HFF-Myc (cell line): ENCODE results near the gene CENATAC.

Experiments
- DNase-seq: peaks from one replicate; pipeline ENCODE4 v3.0.0-alpha.2; 2011; ENCODE audit warnings: low read depth; ENCODE audit errors: extremely low read depth
- H3K4me3 ChIP-seq: replicated peaks from 2 replicates; pipeline ENCODE4 v1.5.1; 2011; ENCODE audit warnings: low read depth, mild to moderate bottlenecking, control low read depth, low read length
- TF ChIP-seq, protein P1 (sequence below): IDR thresholded peaks from 2 replicates; pipeline ENCODE4 v1.5.1; 2012; ENCODE audit warnings: mild to moderate bottlenecking, low read depth, low read length, control low read depth; ENCODE audit errors: missing control alignments

The CENATAC gene

DNA sequence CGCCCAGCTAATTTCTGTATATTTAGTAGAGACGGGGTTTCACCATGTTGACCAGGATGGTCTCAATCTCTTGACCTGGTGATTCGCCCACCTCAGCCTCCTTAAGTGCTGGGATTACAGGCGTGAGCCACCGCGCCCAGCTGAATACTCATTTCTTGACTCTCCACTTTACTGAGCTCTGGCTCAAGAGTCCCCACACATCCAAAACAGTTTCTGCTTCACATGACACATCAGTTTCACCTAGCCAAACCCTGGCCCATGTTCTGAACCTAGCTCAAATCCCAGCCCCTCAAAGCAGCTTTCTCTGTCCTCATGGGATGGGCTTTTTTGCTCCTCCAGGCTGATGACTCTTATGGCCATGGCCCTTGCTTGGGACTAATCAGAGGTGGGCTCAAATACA lies 49.3 kb downstream of the CENATAC start:
- no peak overlapping the region for H3K4me3 ChIP-seq
- no peak for DNase-seq
- TF ChIP-seq, protein P1, sequence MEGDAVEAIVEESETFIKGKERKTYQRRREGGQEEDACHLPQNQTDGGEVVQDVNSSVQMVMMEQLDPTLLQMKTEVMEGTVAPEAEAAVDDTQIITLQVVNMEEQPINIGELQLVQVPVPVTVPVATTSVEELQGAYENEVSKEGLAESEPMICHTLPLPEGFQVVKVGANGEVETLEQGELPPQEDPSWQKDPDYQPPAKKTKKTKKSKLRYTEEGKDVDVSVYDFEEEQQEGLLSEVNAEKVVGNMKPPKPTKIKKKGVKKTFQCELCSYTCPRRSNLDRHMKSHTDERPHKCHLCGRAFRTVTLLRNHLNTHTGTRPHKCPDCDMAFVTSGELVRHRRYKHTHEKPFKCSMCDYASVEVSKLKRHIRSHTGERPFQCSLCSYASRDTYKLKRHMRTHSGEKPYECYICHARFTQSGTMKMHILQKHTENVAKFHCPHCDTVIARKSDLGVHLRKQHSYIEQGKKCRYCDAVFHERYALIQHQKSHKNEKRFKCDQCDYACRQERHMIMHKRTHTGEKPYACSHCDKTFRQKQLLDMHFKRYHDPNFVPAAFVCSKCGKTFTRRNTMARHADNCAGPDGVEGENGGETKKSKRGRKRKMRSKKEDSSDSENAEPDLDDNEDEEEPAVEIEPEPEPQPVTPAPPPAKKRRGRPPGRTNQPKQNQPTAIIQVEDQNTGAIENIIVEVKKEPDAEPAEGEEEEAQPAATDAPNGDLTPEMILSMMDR = no peak

- no peak overlapping the region for H3K4me3 ChIP-seq
- TF ChIP-seq, protein P1 = no peak
- DNase-seq = no peak
Observed at GRCh38 chr11:119048644-119049043, 50.7 kb downstream of the CENATAC start.

- H3K4me3 ChIP-seq = no peak overlapping the region
- TF ChIP-seq, protein P1 = no peak
- no peak for DNase-seq
Observed at GRCh38 chr11:119049081-119049480, 51.1 kb downstream of the CENATAC start.

DNA sequence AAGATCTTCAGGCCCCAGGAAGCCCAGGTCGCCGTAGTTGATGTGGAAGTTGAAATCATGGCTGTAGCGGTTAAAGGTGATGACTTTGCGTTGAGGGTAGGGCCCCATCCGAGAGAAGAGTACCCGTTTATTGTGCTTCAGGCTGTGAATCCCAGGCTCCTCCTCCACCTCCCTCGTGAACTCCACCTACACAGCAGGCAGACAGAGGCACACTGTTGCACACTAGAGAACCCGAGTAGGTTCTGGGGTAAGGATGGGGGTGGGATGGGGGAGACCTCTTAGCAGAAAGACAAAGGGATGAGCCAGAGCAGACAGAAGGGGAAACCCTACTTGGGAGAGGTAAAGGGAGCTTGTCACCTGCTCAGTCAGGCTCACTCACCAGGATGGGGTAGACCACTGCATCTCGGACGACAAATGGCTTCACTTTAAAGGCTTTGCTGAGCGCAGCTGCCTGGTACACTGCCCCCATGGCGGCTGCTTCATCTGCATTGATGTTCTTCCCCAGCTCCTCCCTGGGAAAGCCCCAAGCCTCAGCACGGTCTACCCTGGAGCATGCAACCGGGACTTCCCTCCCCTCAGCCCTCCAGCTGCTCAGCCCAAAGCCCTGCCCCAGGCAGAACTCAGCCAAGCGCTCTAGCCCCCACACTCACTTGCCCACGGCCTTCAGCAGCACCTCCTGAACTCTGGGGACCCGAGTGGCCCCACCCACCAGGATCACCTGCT lies 53.7 kb downstream of the CENATAC start:
- no peak overlapping the region for H3K4me3 ChIP-seq
- DNase-seq = no peak
- TF ChIP-seq, protein P1 = no peak

DNA sequence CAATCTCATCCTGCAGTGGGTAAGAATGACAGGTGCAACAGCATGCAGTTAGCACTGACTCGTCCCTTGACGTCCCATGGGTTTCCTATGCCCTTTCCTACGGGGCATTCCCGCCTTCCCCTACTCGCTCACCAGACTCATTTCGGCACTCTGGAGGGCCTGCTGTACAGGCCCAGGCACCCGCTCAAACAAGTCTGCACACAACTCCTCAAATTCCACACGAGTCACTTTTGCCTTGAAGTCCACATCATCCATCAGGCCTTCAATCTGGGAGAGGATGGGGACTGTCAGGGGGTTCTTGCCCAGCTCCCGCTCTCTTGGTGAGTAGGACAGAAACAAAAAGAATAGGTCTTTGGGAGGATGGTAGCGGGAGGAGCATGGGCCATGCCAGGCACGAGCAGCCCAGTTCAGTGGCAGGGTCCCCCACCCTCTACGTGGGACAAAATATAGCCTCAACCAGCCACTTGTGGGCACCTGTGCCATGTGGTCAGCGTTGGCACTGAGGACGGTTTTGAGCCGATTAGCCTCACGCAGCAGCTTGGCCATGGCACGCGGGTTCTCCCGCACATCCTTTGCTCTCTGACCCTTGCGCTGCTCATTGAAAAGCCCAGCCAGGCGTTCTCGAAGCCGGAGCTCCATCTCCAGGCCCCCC lies 54.4 kb downstream of the CENATAC start:
- H3K4me3 ChIP-seq = no peak overlapping the region
- no peak for DNase-seq
- TF ChIP-seq, protein P1 = no peak

DNA sequence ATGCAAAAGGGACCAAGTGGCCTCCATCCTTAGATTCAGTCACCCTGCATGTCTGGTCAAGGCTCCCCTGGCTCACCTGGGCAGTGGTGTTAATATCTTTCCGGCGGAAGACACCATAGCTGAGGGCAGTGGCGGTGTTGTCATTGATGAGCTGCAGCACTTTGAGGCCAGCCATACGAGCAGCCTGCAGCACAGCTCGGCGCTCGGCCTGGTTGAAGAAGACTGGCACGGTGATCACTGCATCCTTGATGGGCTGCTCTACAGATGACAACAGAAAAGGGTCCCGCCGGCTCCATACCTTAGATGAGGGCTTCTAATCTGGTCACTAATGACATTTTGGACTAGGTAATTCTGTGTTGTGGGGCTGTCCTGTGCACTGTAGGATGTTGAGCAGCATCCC lies 56.5 kb downstream of the CENATAC start:
- TF ChIP-seq, protein P1 = no peak
- no peak overlapping the region for H3K4me3 ChIP-seq
- DNase-seq = no peak
